ENCODE measurements around the gene IP6K3. TPM values are rescaled to one million over a fixed set of nuclear protein-coding genes. Genes with fewer than 3 reads are reported as not detected.

The IP6K3 gene
- total RNA-seq, 2 donors from 2014 or later, result not detected

DNA sequence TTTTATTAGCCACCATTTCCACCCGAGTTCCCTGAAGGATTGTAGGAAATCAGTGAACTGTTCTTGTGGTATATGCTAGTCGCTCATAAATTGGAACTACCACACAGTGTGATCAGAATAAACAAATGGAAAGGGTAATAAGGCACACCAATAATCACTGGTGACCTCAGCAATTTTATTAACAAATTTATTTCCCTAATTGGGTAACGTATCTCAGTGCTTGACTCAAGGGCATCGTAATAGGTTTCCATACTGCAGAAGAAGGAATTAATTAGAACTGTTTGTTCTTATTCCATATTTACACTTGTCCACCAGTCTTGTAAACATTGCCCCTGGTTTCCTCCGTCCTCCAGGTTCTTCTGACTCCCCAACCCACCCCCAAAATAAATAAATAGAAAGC, 25.2 kb downstream of the IP6K3 start:
- H3K27me3 Mint-ChIP-seq, result peaks cover 18% of the 10 kb centered on the region

GRCh38 chr6:33720998-33721397, 25.7 kb downstream of the IP6K3 start:
- Mint-ChIP-seq H3K4me3 (no peak overlapping the region), H3K9me3 (no peaks in the 10 kb centered on the region), H3K4me1 (peaks cover 6% of the 10 kb centered on the region), H3K27ac (no peak overlapping the region), H3K27me3 (peaks cover 15% of the 10 kb centered on the region), H3K36me3 (ENCODE audit: low read depth) (no peaks in the 10 kb centered on the region)
- no peak for ATAC-seq (replicated peaks)

More for the DNA sequence above, 25.2 kb downstream of the IP6K3 start:
- no peak overlapping the region for H3K4me3 Mint-ChIP-seq
- no peaks in the 10 kb centered on the region for H3K36me3 Mint-ChIP-seq (ENCODE audit: low read depth)
- ATAC-seq (replicated peaks), result no peak
- H3K4me1 Mint-ChIP-seq, result peaks cover 6% of the 10 kb centered on the region
- H3K9me3 Mint-ChIP-seq, result no peaks in the 10 kb centered on the region
- no peak overlapping the region for H3K27ac Mint-ChIP-seq

GRCh38 chr6:33719326-33719987, 27.2 kb downstream of the IP6K3 start:
- Mint-ChIP-seq H3K4me3 (no peak overlapping the region), H3K27ac (no peak overlapping the region), H3K27me3 (peaks cover 14% of the 10 kb centered on the region), H3K4me1 (peaks cover 5% of the 10 kb centered on the region), H3K9me3 (no peaks in the 10 kb centered on the region), H3K36me3 (ENCODE audit: low read depth) (no peaks in the 10 kb centered on the region)
- no peak for ATAC-seq (replicated peaks)

DNA sequence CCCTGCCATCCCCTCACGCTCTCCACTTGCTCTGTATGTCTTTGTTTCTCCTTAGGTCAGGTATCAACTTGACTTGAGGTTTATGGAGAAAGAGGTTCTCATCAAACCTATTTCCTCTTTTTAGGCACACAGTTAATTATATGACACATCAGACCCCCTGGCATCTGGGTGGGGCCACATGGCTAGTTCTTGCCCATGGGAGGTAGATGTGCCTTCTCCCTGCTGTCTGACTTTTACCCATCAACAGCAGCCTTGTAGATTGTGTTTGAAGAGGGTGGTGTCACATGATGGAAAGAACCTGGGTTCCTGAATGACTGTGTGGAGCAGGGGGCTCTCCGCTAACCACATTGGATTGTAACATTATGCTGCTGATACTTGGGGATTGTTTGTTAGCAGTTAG, 28.0 kb downstream of the IP6K3 start:
- ATAC-seq (replicated peaks), result no peak
- no peaks in the 10 kb centered on the region for H3K36me3 Mint-ChIP-seq (ENCODE audit: low read depth)

GRCh38 chr6:33717934-33718455, 28.7 kb downstream of the IP6K3 start:
- Mint-ChIP-seq H3K4me3 (no peak overlapping the region), H3K4me1 (no peaks in the 10 kb centered on the region), H3K27me3 (peaks cover 7% of the 10 kb centered on the region), H3K36me3 (ENCODE audit: low read depth) (no peaks in the 10 kb centered on the region), H3K27ac (no peak overlapping the region), H3K9me3 (no peaks in the 10 kb centered on the region)
- ATAC-seq (replicated peaks), result no peak

More for the DNA sequence above, 28.0 kb downstream of the IP6K3 start:
- Mint-ChIP-seq H3K27me3 (peaks cover 9% of the 10 kb centered on the region), H3K9me3 (no peaks in the 10 kb centered on the region), H3K27ac (no peak overlapping the region), H3K4me3 (no peak overlapping the region), H3K4me1 (no peaks in the 10 kb centered on the region)

- H3K36me3 Mint-ChIP-seq (ENCODE audit: low read depth), result no peaks in the 10 kb centered on the region
- no peak for ATAC-seq (replicated peaks)
- H3K27ac Mint-ChIP-seq, result no peak overlapping the region
- H3K4me1 Mint-ChIP-seq, result peaks cover 1% of the 10 kb centered on the region
- H3K9me3 Mint-ChIP-seq, result no peaks in the 10 kb centered on the region
- H3K4me3 Mint-ChIP-seq, result no peak overlapping the region
- H3K27me3 Mint-ChIP-seq, result peaks cover 7% of the 10 kb centered on the region
Measured at GRCh38 chr6:33716890-33717632, 29.6 kb downstream of the IP6K3 start.

- H3K27ac Mint-ChIP-seq, result no peak overlapping the region
- H3K27me3 Mint-ChIP-seq, result peaks cover 7% of the 10 kb centered on the region
- peaks cover 4% of the 10 kb centered on the region for H3K36me3 Mint-ChIP-seq (ENCODE audit: low read depth)
- H3K9me3 Mint-ChIP-seq, result no peaks in the 10 kb centered on the region
- peaks cover 5% of the 10 kb centered on the region for H3K4me1 Mint-ChIP-seq
- no peak for ATAC-seq (replicated peaks)
- no peak overlapping the region for H3K4me3 Mint-ChIP-seq
Measured at GRCh38 chr6:33716379-33716778, 30.3 kb downstream of the IP6K3 start.

DNA sequence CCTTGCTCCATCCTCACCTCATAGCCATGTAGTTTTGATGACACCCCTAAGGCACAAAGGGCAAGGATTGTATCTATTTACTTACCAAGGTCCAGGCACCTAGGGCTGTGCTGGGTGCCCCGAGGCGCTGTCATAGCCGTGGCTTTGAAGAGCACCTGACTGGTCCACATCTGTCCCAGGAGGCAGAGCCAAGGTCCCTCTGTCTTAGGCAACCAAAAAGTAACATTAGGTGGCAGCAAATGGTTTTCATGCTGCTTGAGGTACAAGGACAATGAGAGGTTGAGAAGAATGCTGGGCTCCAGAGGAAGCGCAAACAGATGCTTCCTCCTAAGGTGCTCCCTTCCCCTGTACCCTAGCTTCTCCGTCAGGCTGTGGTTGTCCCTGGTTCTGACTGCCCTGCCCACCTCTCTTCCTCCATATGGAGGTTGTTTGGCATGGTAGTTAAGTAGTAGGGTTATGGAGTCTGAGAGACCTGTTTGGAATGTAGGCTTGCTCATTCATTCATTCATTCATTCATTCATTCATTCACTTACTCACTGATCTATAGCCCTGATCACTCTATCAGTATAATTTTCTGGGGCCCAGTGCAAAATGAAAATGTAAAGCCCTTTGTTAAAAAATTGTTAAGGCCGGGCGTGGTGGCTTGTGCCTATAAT, 32.2 kb downstream of the IP6K3 start:
- peaks cover 17% of the 10 kb centered on the region for H3K4me1 Mint-ChIP-seq
- H3K9me3 Mint-ChIP-seq, result no peaks in the 10 kb centered on the region
- ATAC-seq (replicated peaks), result no peak
- no peak overlapping the region for H3K4me3 Mint-ChIP-seq
- no peaks in the 10 kb centered on the region for H3K27me3 Mint-ChIP-seq
- H3K36me3 Mint-ChIP-seq (ENCODE audit: low read depth), result peaks cover 23% of the 10 kb centered on the region
- H3K27ac Mint-ChIP-seq, result no peak overlapping the region

- H3K9me3 Mint-ChIP-seq, result no peaks in the 10 kb centered on the region
- H3K4me1 Mint-ChIP-seq, result peaks cover 22% of the 10 kb centered on the region
- no peaks in the 10 kb centered on the region for H3K27me3 Mint-ChIP-seq
- H3K4me3 Mint-ChIP-seq, result no peak overlapping the region
- H3K27ac Mint-ChIP-seq, result no peak overlapping the region
- peaks cover 30% of the 10 kb centered on the region for H3K36me3 Mint-ChIP-seq (ENCODE audit: low read depth)
- ATAC-seq (replicated peaks), result no peak
Measured at GRCh38 chr6:33713786-33714185, 32.9 kb downstream of the IP6K3 start.

- peaks cover 39% of the 10 kb centered on the region for H3K36me3 Mint-ChIP-seq (ENCODE audit: low read depth)
- H3K4me3 Mint-ChIP-seq, result peak overlapping the region; percentile 96
- H3K9me3 Mint-ChIP-seq, result no peaks in the 10 kb centered on the region
- no peak overlapping the region for H3K27ac Mint-ChIP-seq
- H3K4me1 Mint-ChIP-seq, result peaks cover 26% of the 10 kb centered on the region
- no peaks in the 10 kb centered on the region for H3K27me3 Mint-ChIP-seq
- ATAC-seq (replicated peaks), result no peak
Measured at GRCh38 chr6:33712914-33713313, 33.8 kb downstream of the IP6K3 start.

DNA sequence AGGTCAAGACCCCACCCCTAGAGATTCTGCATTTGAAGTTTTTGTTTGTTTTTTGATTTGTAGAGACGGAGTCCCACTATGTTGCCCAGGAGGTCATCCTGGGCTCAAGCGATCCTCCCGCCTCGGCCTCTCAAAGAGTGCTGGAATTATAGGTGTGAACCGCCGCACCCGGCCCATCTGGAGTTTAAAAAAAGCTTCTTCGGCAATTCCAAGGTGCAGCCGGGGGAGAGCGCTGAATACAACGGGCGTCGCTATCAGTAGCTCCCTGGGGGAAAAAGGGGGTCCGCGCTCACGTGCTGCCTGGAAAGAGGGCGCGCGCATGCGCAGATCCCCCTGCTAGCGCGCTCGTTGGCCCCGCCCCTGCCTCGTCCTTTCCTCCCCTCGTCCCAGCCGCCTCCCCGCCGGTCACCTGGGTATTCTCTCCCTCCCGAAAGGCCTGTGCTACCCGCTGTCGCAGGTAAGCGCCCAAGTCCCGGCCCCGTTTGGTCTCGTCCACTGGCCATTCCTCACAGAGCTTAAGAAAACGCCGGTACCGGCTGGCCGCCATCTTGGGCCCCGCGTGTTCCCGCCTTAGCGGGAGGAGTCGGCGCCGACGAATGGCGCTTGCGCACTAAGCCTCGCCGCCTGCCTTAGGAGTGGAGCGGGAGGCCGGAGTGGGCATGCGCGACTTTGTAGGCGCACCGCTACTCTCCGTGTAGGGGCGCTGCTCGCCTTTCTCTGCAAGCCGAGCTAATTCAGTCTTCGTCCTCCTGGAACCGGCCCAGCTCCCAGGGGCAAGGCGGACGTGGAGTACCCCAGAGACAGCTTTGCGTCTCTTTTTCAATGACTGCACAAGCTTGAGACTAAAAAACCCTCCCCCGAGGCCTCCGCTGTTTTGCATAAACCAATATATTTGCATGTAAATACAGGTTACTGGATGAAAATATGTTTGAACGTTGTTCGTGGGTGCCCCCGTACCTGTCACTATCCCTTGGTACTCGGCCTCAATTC, 35.3 kb downstream of the IP6K3 start, which contains the start of gene UQCC2:
Gene UQCC2 (minus strand): TSS at position 561 of the 990 bp plus-strand sequence. CDS start 14 bp downstream, at position 547.
- Mint-ChIP-seq H3K9me3 (no peaks in the 10 kb centered on the region), H3K4me3 (peak within 1 kb of the TSS; percentile 96), H3K36me3 (ENCODE audit: low read depth) (peaks cover 52% of the 10 kb centered on the region)

GRCh38 chr6:33710296-33711121, 36.2 kb downstream of the IP6K3 start:
- Mint-ChIP-seq H3K4me1 (peaks cover 28% of the 10 kb centered on the region), H3K27me3 (no peaks in the 10 kb centered on the region), H3K9me3 (no peaks in the 10 kb centered on the region), H3K36me3 (ENCODE audit: low read depth) (peaks cover 57% of the 10 kb centered on the region), H3K27ac (peak overlapping the region; percentile 98), H3K4me3 (peak overlapping the region; percentile 96)
- no peak for ATAC-seq (replicated peaks)

More for the DNA sequence above, 35.3 kb downstream of the IP6K3 start, which contains the start of gene UQCC2:
- H3K4me1 Mint-ChIP-seq, result peaks cover 28% of the 10 kb centered on the region
- H3K27me3 Mint-ChIP-seq, result no peaks in the 10 kb centered on the region
- ATAC-seq (replicated peaks), result peak; percentile 97
- H3K27ac Mint-ChIP-seq, result peak within 1 kb of the TSS; percentile 98

Measured in activated T-helper 17 cell treated with anti-CD3 and anti-CD28 coated beads, Interleukin-2, amount 50 U/mL, for 72 hours (primary cell).